Peyer's patch (tissue), 4 donors: ENCODE data around the gene HTR6. TPM values are rescaled to one million over a fixed set of nuclear protein-coding genes. Genes with fewer than 3 reads are reported as not detected.
"Not testable (repeated sequence)": the region's sequence is repeated elsewhere in the genome, so short reads cannot be mapped to it uniquely, and the experiment has no call there.

Experiments used
- DNase-seq, 3 donors: peaks; one replicate each; pipeline ENCODE4 v3.0.0-alpha.2; 2017 to 2019
- H3K27ac ChIP-seq, 4 donors: fragments of 200-600 bp; sonication (generic); one replicate each; pipeline ENCODE4 v1.5.1; 2016 to 2019
- H3K27me3 ChIP-seq, 2 donors: fragments of 200-600 bp; sonication (generic); one replicate each; pipeline ENCODE4 v1.5.1; 2019
- H3K36me3 ChIP-seq, 3 donors: fragments of 200-600 bp; sonication (generic); one replicate each; pipeline ENCODE4 v1.5.1; 2016 to 2019
- H3K4me1 ChIP-seq, 4 donors: fragments of 200-600 bp; sonication (generic); one replicate each; pipeline ENCODE4 v1.5.1; 2016 to 2019
- H3K4me3 ChIP-seq, 4 donors: fragments of 200-600 bp; sonication (generic); 1 replicate in 3 of 4; 2 replicates in 1 of 4; pipeline ENCODE4 v1.5.1; 2016 to 2019; ENCODE audit warnings: mild to moderate bottlenecking in 1 of 4
- H3K9me3 ChIP-seq, 4 donors: fragments of 200-600 bp; sonication (generic); one replicate each; pipeline ENCODE4 v1.5.1; 2016 to 2019; ENCODE audit warnings: mild to moderate bottlenecking in 1 of 4
- CTCF ChIP-seq, 6 experiments: fragments of 450-650 bp in 4 of 6; fragments of 200-600 bp in 2 of 6; sonication (generic) in 1 of 6; IDR thresholded peaks; one replicate each; pipeline ENCODE4 v1.5.1; 2017 to 2019; ENCODE audit warnings: antibody characterized with exemption in 6 of 6, mild to moderate bottlenecking in 3 of 6, moderate library complexity in 1 of 6
- POLR2A ChIP-seq, 2 donors: fragments of 450-650 bp; IDR thresholded peaks; one replicate each; pipeline ENCODE4 v1.5.1; 2017; ENCODE audit warnings: antibody characterized with exemption in 2 of 2, mild to moderate bottlenecking in 2 of 2, moderate library complexity in 2 of 2
- total RNA-seq, 4 donors: library from RNA; depleted of rRNA; stranded (reverse); fragments of >200 nt; gene quantifications; one replicate each; pipeline ENCODE4 v1.1.0, GENCODE V29; 2016

HTR6 gene
- total RNA-seq, 4 donors from 2014 or later: 0.88 TPM; not detected in 3

GRCh38 chr1:19625291-19625937 lies 39.3 kb upstream of the HTR6 start:
- Histone ChIP-seq H3K9me3 (no peaks in the 10 kb centered on the region), H3K4me1 (peaks cover 0 to 6% (median 0%) of the 10 kb centered on the region in 4 donors), H3K27ac (no peak overlapping the region), H3K27me3 (no peaks in the 10 kb centered on the region), H3K36me3 (peaks cover 0 to 47% (median 0%) of the 10 kb centered on the region in 3 donors), H3K4me3 (no peak overlapping the region)
- no peak for TF ChIP-seq CTCF (IDR thresholded peaks at IDR 0.05)
- no peak for DNase-seq

DNA sequence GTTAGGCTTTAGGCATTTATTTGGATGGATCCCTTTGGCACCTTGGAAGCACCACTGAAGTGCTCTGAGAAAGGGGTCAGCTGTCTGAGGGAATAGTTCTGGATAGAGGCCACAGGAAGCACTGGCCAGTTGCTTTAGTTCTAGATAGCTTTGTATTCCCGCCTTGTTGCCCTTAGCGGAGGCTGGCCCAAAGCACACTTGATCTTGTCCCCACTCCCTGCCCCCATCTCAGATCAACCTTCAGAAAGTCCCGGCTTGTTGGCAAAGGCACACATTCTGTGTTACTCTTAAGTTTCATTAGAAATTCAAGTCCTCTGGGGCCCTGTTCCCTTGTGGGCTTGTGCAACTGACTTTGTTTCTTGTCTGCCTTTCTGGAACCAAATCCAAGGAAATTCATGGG lies 35.8 kb upstream of the HTR6 start:
- Histone ChIP-seq H3K27ac (no peak overlapping the region), H3K4me3 (no peak overlapping the region), H3K4me1 (peaks cover 0 to 4% (median 0%) of the 10 kb centered on the region in 4 donors), H3K36me3 (peaks cover 0 to 43% (median 0%) of the 10 kb centered on the region in 3 donors), H3K9me3 (no peaks in the 10 kb centered on the region), H3K27me3 (no peaks in the 10 kb centered on the region)
- TF ChIP-seq POLR2A (IDR thresholded peaks at IDR 0.05) (no peak), CTCF (IDR thresholded peaks at IDR 0.05) (no peak)
- DNase-seq: no peak

DNA sequence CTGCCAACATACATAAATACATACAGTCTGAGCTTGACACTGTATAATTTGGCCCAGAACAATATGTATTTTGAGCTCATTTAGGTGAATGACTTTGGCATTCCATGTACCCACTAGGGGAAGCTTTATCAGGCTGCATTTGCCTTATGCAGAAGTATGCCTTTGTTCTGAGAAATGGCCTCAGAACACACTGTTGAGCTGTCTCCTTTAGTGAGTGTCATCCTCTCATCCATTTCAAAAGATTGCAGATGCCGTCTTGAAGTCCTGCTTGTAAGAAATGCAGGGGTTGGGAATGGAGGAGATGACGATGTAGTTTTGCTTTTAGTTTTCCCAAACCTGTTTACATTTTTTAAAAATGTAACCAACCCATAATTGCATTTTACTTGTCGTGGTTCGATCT lies 35.3 kb upstream of the HTR6 start:
- DNase-seq: no peak
- Histone ChIP-seq H3K27ac (no peak overlapping the region), H3K36me3 (peaks cover 0 to 38% (median 0%) of the 10 kb centered on the region in 3 donors), H3K27me3 (no peaks in the 10 kb centered on the region), H3K9me3 (no peaks in the 10 kb centered on the region), H3K4me3 (no peak overlapping the region), H3K4me1 (no peaks in the 10 kb centered on the region)
- no peak for TF ChIP-seq POLR2A (IDR thresholded peaks at IDR 0.05)
- no peak for TF ChIP-seq CTCF (IDR thresholded peaks at IDR 0.05)

DNA sequence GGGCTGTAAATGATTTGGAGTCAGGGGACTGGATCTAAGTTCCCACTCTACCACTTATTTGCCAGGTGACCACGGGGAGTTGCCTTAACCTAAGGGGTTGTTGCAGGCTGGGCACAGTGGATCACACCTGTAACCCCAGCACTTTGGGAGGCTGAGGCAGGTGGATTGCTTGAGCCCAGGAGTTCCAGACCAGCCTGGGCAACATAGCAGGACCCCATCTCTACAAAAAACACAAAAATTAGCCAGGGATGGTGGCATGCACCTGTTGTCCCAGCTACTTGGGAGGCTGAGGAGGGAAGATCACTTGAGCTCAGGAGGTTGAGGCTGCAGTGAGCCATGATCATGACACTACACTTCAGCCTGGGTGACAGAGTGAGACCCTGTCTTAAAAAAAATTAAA lies 34.5 kb upstream of the HTR6 start:
- H3K9me3 ChIP-seq, DNase-seq, H3K4me3 ChIP-seq, H3K4me1 ChIP-seq, H3K27ac ChIP-seq, H3K27me3 ChIP-seq: not testable (repeated sequence)
- H3K36me3 ChIP-seq: peaks cover 0 to 31% (median 0%) of the 10 kb centered on the region in 3 donors

DNA sequence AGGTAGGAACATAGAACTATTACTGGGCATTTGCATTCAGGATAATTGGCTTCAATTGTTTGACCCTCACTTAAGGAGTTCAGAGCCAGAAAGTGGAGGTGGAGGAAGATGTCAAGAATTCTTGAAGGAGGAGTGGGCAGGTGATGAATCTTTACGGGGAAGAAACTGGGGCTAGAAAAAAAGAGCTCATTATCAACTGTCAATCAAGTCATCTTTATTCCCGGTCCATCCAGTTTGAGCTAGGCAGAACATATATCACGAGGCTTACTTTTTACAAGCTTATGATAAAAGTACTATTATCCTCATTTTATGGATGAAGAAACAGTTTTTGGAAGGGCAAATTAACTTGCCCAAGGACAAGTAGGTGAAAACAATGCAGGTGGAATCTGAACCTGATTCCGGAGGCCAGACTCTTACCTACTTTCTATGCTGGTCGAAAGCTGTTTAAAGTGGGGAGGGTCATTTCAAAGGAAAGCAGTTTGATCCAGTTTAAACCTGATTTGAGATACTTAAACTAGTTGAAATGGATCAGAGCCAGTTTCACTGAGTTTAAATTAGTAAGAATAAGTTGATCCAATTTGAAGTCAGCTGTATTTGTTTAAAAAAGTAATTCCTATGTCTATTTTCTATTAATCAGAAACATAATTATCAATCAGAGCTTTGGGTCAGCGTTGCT lies 33.8 kb upstream of the HTR6 start:
- Histone ChIP-seq H3K27me3 (no peaks in the 10 kb centered on the region), H3K4me1 (no peaks in the 10 kb centered on the region), H3K27ac (no peak overlapping the region), H3K36me3 (peaks cover 0 to 25% (median 0%) of the 10 kb centered on the region in 3 donors), H3K4me3 (no peak overlapping the region), H3K9me3 (no peaks in the 10 kb centered on the region)
- DNase-seq: no peak
- TF ChIP-seq POLR2A (IDR thresholded peaks at IDR 0.05) (no peak), CTCF (IDR thresholded peaks at IDR 0.05) (no peak)

DNA sequence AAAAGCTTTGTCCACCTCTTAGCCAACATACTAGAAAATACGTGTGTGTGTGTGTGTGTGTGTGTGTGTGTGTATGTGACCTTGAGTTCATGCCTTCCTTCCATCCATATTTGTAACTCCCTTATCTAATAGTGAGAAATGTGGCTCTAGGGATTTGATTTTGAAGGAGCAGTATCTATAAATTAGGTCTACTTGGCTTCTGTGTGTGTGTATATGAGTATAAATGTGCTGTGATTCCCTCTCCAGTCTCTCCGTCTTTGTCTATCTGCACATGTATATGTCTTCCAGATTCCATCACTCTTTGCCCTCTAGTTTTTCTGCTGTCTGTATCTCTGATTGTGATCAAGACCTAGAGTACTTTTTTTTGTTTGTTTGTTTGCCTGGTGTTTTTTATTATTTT lies 32.5 kb upstream of the HTR6 start:
- H3K4me3 ChIP-seq: no peak overlapping the region
- no peak for TF ChIP-seq POLR2A (IDR thresholded peaks at IDR 0.05)
- TF ChIP-seq CTCF (IDR thresholded peaks at IDR 0.05): no peak
- no peaks in the 10 kb centered on the region for H3K4me1 ChIP-seq
- no peak overlapping the region for H3K27ac ChIP-seq
- no peak for DNase-seq
- H3K36me3 ChIP-seq: peaks cover 0 to 12% (median 0%) of the 10 kb centered on the region in 3 donors
- H3K9me3 ChIP-seq: no peaks in the 10 kb centered on the region
- no peaks in the 10 kb centered on the region for H3K27me3 ChIP-seq
